ENCODE data around the gene GNAT1.
"Not testable (repeated sequence)": the region's sequence is repeated elsewhere in the genome, so short reads cannot be mapped to it uniquely, and the experiment has no call there.

The GNAT1 gene

GRCh38 chr3:50224639-50225038, 33.2 kb downstream of the GNAT1 start:
- no peak for DNase-seq

DNA sequence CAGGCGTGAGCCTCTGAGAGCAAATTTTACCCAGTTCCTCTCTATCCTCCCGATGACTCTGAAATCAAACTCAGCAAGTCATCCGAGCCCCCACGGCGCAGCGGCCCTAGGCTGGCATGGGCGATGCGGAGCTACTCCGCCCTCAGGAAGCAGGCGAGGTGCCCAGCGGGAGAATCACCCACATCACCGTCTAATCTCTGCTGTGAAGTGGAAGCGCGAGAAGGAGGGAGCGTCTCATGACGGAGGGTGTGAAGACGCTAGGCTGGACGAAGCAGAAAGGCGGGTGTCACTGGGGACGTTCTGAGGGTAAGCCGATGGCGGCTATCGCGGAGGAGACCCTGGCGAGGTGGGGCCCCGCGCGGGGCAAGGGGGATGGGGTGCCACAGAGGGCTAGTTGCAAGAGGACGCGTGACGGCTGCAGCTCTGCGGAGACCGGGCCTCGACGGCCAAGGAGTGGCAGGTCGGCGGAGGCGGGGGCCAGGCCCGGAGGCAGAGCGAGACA, 35.5 kb downstream of the GNAT1 start:
- DNase-seq = peak in 1 of 4 experiments; percentile 43

DNA sequence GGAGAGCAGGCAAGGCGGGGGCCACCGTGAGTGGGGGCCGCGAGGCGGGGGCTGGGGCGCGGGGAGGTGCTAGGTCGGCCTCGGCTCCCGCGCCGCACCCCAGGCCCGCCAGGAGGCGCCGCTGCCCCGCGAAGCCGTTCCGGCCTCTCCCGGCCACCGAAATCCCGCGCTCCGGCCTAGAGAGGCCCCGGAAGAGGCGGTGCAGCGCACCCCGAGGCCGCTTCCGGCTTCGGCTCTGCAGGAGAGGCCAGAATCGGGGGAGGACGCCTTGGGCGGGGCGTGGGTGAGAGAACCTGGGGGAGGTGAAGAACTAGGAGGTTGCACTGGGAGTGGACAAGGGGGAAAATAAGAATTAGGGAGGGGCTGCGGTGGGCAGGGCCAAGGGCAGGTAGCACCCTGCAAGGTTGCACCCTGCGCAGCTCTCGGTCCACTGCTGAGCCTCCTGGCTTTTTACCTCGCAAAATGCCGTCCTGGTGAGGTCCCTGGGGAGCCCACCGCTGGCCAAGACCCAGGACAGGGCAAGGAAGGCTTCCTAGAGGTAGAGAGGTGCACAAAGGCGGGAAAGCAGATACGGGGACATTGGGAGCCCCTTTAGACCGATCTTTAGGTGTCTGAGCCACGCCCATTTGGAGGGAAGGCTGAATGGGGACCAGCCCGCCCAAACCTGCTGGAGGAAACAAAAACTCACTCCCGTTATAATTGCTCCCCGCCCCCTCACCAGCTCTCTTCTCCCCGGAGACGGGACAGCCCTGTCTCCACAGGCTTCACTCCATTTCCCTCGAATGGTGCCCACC, 36.2 kb downstream of the GNAT1 start:
- DNase-seq = peak; percentile 77 to 89 (median 84)

- DNase-seq = not testable (repeated sequence)
These were observed 36.9 kb downstream of the GNAT1 start for GRCh38 chr3:50228184-50228763.

DNA sequence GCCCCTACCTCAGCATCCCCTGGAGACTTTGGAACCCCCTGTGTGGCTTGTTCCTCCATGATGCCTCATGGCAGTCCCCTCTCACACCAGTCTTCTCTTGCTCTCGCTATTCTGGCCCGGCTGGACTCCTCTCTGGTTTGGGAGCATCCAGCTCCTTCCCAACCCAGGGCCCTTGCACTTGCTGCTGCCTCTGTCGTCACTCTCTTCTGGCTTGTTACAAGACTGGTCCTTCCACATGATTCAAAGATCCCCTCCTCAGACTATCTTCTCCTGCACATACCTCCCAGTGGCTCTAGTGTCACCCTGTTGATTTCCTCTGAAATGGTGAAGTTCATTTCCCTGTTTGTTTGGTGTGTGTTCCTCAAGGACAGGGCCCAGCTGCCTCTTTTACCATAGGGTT, 38.1 kb downstream of the GNAT1 start:
- DNase-seq = no peak

DNA sequence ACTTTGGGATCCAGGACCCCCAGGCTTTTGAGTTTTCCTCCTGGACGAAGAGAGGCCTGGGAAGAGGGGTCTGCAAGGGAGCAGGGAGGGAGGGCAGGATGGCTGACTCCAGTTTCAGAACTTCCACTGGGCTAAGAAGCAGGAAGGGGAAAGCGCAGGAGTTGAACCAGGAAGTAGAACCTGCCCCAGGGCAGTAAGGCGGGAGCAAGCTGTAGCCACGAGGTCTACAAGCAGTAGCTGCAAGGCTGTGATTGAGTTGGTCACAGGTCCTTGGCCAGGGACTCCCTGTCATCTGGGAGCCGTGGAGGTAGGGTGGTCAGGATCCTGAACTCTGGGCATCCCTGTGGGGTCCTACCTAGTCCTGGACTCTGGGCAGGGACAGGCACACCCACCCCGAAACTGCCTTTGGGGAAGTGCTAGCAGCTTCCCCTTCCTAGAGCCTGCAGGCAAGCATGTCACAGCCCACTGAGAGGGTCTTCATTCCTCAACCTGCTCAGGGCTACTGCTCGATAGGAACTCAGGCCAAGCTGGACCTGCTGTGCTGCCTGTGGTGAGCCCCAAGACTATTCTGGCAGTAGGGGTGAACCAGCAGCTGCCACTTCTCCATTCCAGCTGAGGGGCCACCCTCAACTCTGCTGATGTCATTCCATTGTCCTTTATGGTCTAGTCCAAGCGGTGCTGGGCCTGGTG, 38.8 kb downstream of the GNAT1 start:
- DNase-seq = no peak

GRCh38 chr3:50230794-50231125, 39.4 kb downstream of the GNAT1 start:
- DNase-seq = no peak

- no peak for DNase-seq
These were observed 40.2 kb downstream of the GNAT1 start for GRCh38 chr3:50231581-50231980.

DNA sequence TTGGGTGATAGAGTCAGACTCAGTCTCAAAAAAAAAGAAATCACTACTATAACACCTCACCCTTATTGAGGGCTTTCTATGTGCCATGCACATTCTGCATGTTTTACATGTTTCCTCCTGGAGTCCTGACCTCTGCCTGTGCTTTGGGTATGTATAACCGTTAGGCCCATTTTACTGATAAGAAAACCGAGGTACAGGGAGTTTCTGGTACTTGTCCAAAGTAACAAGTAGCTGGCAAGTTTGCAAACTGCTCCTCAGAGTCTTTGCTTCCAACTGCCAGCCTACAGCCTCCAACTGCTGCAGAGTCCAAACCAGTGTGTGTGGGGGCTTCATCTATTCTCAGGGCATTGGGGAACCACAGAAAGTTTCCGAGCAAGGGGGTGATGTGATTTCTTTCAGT, 40.9 kb downstream of the GNAT1 start:
- DNase-seq = no peak

DNA sequence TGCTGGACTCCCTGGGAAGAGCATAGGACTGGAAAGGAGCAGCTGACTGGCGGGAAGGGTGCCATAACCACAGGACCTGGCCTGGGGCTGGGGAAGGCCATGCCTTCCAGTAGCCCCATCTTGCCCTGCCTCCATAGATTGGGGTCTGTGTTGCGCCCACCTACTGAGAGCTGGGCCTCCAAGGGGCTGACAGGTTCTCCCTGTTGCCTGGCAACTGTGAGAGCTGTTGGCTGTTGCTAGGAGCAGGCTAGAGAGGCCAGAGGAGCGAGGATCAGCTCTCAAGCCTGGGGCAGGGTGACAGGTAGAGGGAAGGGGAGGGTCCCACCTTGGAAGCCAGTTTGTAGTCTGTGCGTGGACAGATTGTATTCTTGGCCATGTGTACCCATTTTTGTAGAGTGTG, 41.8 kb downstream of the GNAT1 start:
- DNase-seq = no peak

- peak; percentile 97 to 99 (median 98) for DNase-seq
These were observed 44.5 kb downstream of the GNAT1 start, which contains the start of gene GNAI2 for GRCh38 chr3:50235716-50236483. Gene GNAI2 (plus strand): TSS chr3:50236204. CDS start chr3:50236336, 132 bp downstream.

DNA sequence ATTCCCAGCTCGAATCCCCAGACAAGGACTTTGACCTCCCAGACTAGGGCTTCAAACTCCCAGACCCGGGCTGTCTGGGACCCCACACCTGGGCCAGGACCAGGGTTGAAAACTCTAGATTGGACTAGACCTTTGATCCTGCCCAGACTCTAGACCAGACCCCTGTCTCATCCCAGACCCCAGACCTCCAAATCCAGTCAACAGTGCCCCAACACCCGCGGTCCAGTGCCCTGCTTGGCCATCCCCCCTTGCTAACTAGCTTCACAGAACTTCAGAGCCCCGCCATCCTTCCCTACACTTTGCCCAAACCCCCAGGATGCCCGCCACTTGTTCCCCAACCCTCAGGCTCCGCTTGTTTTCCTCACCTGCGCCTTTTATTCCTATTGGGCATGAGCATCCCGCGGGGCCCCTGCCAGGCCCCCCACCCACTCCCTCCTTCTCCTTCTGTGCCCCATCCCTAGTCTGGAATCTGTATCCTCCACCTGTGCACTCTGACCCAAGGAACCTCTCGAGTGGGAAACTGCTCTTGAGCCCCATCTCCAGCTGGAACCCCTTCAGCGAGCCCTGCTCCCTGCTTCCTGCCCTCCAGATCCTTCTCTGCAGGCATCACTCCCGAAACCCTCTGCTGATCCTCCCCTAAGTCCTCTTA, 45.2 kb downstream of the GNAT1 start:
- no peak for DNase-seq

DNA sequence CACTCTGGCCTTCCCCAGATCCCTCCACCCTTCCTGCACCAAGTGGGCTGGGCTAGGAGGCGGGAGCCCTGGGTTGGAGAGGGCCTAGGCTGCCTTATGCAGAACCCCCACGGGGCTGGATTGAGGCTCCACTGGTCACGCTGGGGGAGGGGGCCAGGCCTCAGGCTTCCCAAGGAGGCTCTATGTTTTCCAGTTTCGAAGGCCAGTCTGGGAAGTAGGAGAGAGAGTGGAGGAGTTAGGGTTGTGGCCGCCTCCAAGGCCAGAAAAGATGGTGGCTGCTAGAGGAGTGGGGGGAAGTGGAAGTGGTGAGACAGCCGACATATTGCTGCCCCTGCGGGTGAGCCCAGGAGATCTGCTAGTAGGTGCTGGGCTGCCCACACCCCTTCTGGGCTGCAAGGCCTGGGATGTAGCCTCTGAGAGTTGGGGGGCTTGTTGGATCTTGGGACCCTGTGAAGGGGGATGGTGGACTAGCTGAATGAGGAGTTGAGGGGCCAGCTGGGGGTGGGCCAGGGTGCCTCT, 45.8 kb downstream of the GNAT1 start:
- peak in 1 of 4 experiments; percentile 15 for DNase-seq

DNA sequence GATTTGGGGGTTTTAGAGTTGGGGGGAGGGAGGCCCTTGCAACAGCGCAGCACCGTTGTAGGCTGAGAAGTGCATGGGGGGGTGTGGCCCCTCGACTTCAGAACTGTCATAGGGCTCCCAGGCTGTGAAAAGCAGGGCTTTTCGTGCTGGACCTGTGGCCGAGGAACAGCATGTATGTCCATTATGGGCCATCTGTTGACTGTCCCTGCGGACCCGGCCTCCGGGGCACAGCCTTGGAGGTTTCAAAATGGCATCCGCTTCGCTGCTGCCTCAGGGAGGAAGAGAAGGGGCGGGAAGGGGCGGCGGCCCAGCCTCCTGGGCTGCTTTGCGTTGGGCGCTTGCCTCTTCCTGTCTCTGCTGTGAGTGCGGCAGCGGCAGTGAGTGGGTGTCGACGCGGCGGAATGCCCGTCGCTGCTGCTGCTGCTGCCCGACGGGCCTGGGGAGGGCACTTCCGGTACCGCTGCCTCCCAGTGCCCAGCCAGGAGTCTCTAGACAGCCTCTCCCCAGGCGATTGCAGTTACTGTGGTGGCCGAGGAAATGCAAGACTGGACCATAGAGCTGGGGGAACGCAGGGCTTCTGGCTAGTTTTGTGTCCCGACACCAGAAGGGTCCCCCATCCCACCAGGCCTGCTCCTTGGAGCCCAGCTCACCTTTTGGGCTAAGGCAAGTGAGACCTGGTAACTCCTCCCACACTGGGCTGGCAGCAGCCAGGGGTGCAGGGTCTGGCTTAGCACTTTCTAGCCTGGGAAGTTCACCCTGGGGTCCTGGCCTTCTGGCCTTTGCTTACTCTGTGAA, 46.5 kb downstream of the GNAT1 start:
- peak; percentile 63 to 82 (median 73) for DNase-seq

GRCh38 chr3:50238549-50239026, 47.2 kb downstream of the GNAT1 start:
- DNase-seq = no peak

DNA sequence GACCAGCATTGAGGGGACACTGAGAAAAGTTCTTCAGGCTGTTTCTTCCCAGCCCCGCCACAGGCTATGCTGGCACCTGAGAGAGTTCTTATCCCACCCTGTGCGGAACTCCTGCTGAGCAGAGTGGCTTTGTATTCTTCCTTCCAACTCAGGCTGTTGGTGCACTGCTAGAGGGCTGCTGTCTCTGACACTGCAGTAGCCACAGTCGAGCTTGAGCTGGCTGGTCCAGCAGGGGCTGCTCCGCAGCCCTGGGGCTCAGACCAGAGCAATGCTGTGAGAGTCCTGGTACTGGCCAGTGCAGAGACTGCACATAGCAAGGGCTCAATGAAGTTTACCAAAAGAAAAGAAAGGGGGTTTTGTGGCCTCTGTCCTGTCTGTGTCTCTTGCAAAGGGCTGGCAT, 48.2 kb downstream of the GNAT1 start:
- no peak for DNase-seq

DNA sequence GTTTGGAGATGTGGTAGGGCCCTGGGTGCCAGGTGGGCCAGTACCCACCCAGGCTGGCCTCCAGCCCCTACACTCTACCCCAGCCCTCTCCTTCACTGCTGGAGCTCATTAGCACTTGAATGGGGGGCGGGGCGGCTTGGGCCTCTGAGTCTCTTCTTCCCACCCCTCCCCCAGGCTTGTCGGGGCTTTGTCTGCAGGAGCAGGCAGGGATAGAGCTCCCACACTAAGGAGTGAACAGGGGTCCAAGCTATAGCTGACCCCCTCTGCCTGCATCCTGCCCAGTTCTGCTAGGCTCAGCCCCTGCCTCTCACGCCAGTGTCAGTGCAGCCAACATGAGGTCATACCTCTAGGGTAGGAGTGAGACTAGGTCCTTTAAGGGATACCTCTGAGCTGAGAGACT, 49.8 kb downstream of the GNAT1 start:
- DNase-seq = no peak

DNA sequence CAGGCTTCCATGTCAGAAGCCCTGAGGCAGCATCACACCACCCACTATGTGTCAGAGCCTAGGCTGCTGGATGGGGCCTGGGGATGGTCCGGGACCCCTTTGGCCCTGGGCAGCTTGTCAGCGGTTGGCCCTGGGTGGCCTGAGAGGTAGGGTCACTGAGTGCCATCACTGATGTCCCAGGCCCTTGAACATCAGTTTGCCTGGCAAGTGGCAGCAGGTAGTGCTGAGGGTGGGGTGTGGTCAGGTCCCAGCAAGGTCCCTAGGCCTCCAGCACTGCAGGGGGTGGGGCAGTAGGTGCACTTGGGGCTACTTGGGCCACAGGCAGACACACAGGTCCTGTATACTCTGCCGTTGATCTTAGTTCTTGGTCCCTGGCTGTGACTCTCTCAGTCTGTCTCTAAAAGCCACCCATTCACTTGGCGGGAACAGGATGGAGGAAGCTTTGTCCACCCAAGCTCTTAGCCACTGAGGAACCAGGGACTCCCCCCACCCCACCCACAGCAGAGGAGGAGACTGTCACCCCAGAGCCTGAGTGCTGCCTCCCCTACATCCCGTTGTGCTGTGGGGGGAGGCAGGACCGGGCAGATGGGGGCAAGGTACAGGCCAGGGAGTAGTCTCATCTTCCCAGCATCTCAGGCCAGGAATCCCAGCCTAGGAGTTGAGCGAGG, 50.4 kb downstream of the GNAT1 start:
- no peak for DNase-seq

DNA sequence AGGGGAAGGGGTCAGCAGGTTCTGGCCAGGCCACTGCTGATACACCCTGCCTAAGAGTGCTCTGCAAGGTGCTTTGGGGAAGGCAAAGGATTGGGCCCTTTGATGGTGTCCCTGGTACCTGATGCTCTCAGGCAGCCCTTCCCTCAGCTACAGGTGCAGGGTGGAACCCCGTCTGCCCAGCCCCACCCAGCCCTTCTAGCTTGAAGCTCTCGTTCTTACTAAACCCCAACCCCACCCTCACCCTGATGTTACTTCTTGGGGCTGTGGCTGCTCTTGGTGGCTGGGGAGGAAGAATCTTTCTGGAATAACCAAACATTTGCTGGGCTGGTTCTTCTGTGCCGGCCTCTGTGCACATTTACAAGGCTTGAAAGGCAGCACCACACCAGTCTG, 51.0 kb downstream of the GNAT1 start:
- DNase-seq = no peak

GRCh38 chr3:50242851-50243542, 51.6 kb downstream of the GNAT1 start:
- no peak for DNase-seq
